Activated CD4-positive, alpha-beta T cell treated with anti-CD3 and anti-CD28 coated beads, Interleukin-2, Interleukin-6, amounts not matched to agents 100 ng/mL and 50 ng/mL, durations not matched to agents 16 hours and 8 hours (primary cell): Measurements from ENCODE around the gene ADAMTSL2.

ENCODE experiments used
- DNase-seq: peaks from one replicate; pipeline ENCODE4 v3.0.0-alpha.2; 2020

The ADAMTSL2 gene

GRCh38 chr9:133502112-133502511 lies 32.4 kb upstream of the ADAMTSL2 start:
- no peak for DNase-seq

- no peak for DNase-seq
Measured at GRCh38 chr9:133505186-133505830, 29.2 kb upstream of the ADAMTSL2 start.

GRCh38 chr9:133505901-133506652 lies 28.4 kb upstream of the ADAMTSL2 start:
- no peak for DNase-seq

- DNase-seq = no peak
Measured at GRCh38 chr9:133506653-133507038, 27.9 kb upstream of the ADAMTSL2 start.

GRCh38 chr9:133507246-133507965 lies 27.1 kb upstream of the ADAMTSL2 start:
- no peak for DNase-seq

GRCh38 chr9:133508046-133508445 lies 26.5 kb upstream of the ADAMTSL2 start:
- no peak for DNase-seq

- DNase-seq = no peak
Measured at GRCh38 chr9:133509179-133510083, 25.1 kb upstream of the ADAMTSL2 start.

- no peak for DNase-seq
Measured at GRCh38 chr9:133510926-133511505, 23.5 kb upstream of the ADAMTSL2 start.

- DNase-seq = no peak
Measured at GRCh38 chr9:133511607-133512006, 22.9 kb upstream of the ADAMTSL2 start.

- DNase-seq = no peak
Measured at GRCh38 chr9:133512253-133513213, 22.0 kb upstream of the ADAMTSL2 start.

- no peak for DNase-seq
Measured at GRCh38 chr9:133513214-133514100, 21.0 kb upstream of the ADAMTSL2 start.

- DNase-seq = no peak
Measured at GRCh38 chr9:133514460-133515239, 19.9 kb upstream of the ADAMTSL2 start.

GRCh38 chr9:133515240-133515610 lies 19.3 kb upstream of the ADAMTSL2 start:
- DNase-seq = no peak

- no peak for DNase-seq
Measured at GRCh38 chr9:133515615-133516255, 18.8 kb upstream of the ADAMTSL2 start.

- DNase-seq = no peak
Measured at GRCh38 chr9:133516256-133516960, 18.1 kb upstream of the ADAMTSL2 start.

GRCh38 chr9:133516961-133517350 lies 17.5 kb upstream of the ADAMTSL2 start:
- no peak for DNase-seq

- DNase-seq = no peak
Measured at GRCh38 chr9:133517711-133518110, 16.8 kb upstream of the ADAMTSL2 start.

GRCh38 chr9:133518200-133518599 lies 16.3 kb upstream of the ADAMTSL2 start:
- DNase-seq = no peak
